ENCODE data around the gene APAF1.
A peak's percentile ranks its signal among the peaks of the same experiment; 100 is the strongest.

APAF1 gene

DNA sequence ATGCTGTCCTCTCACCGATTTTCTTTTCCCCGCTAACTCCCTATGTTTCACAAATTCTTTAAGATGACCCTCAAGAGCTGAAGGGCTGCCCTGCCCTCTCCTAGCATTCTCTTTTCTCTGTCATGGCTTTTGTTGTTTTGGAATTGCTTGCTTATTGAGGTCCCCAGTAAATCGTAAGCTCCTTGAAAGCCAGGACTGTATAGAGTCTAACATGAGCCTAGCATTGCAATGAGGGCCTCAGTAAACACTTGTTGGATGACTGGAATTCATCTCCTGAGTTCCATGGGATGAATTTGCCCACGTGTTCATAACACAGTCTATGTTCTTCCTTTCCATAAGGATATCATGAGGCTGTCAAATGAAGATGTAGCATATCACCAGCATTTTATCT, 92.2 kb downstream of the APAF1 start (continued):
- TF ChIP-seq IKZF3 (tag by site-specific recombination; IDR thresholded peaks at IDR 0.05) (no peak), ZNF600 (tag by site-specific recombination; IDR thresholded peaks at IDR 0.05) (0 out of 2 replicates have a peak, but pooled peaks have one; percentile 20)
- TF ChIP-seq, protein P1, sequence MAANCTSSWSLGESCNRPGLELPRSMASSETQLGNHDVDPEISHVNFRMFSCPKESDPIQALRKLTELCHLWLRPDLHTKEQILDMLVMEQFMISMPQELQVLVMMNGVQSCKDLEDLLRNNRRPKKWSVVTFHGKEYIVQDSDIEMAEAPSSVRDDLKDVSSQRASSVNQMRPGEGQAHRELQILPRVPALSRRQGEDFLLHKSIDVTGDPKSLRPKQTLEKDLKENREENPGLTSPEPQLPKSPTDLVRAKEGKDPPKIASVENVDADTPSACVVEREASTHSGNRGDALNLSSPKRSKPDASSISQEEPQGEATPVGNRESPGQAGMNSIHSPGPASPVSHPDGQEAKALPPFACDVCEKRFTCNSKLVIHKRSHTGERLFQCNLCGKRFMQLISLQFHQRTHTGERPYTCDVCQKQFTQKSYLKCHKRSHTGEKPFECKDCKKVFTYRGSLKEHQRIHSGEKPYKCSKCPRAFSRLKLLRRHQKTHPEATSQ (tag by site-specific recombination; IDR thresholded peaks at IDR 0.05) = no peak
- TF ChIP-seq, protein P2, sequence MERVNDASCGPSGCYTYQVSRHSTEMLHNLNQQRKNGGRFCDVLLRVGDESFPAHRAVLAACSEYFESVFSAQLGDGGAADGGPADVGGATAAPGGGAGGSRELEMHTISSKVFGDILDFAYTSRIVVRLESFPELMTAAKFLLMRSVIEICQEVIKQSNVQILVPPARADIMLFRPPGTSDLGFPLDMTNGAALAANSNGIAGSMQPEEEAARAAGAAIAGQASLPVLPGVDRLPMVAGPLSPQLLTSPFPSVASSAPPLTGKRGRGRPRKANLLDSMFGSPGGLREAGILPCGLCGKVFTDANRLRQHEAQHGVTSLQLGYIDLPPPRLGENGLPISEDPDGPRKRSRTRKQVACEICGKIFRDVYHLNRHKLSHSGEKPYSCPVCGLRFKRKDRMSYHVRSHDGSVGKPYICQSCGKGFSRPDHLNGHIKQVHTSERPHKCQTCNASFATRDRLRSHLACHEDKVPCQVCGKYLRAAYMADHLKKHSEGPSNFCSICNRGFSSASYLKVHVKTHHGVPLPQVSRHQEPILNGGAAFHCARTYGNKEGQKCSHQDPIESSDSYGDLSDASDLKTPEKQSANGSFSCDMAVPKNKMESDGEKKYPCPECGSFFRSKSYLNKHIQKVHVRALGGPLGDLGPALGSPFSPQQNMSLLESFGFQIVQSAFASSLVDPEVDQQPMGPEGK (tag by site-specific recombination; IDR thresholded peaks at IDR 0.05) = no peak

GRCh38 chr12:98738002-98738401, 92.9 kb downstream of the APAF1 start:
- peaks cover 8 to 9% of the 10 kb centered on the region in 2 experiments; a peak in 2 of 3 replicates for H3K36me3 ChIP-seq (ENCODE audit: control insufficient read depth in 2 of 2, insufficient read depth in 1 of 2, low read length in 2 of 2)
- no peak overlapping the region for H3K27ac ChIP-seq (ENCODE audit: extremely low read depth, low read depth, low read length)
- TF ChIP-seq ZNF707 (tag by site-specific recombination; IDR thresholded peaks at IDR 0.05) (no peak), SALL2 (tag by site-specific recombination; IDR thresholded peaks at IDR 0.05; ENCODE audit: borderline replicate concordance) (no peak), KLF10 (tag by site-specific recombination; IDR thresholded peaks at IDR 0.05) (no peak), ZNF302 (tag by site-specific recombination; IDR thresholded peaks at IDR 0.05; ENCODE audit: low read depth) (no peak), ZFP3 (tag by site-specific recombination; IDR thresholded peaks at IDR 0.05; ENCODE audit: low read depth) (no peak), ZNF629 (tag by site-specific recombination; IDR thresholded peaks at IDR 0.05) (no peak), ZNF366 (tag by site-specific recombination; conservative IDR thresholded peaks at IDR 0.05) (no peak), ZNF664 (tag by site-specific recombination; IDR thresholded peaks at IDR 0.05) (no peak)
- TF ChIP-seq, protein P3, sequence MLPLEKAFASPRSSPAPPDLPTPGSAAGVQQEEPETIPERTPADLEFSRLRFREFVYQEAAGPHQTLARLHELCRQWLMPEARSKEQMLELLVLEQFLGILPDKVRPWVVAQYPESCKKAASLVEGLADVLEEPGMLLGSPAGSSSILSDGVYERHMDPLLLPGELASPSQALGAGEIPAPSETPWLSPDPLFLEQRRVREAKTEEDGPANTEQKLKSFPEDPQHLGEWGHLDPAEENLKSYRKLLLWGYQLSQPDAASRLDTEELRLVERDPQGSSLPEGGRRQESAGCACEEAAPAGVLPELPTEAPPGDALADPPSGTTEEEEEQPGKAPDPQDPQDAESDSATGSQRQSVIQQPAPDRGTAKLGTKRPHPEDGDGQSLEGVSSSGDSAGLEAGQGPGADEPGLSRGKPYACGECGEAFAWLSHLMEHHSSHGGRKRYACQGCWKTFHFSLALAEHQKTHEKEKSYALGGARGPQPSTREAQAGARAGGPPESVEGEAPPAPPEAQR (tag by site-specific recombination; IDR thresholded peaks at IDR 0.05) = no peak
- H3K4me1 ChIP-seq (ENCODE audit: control insufficient read depth, insufficient read depth, low read length) = peaks cover 16% of the 10 kb centered on the region; the same call in 1 of the 2 replicates
- ChIA-PET POLR2A (no interaction called here), CTCF (no interaction called here)
- no peaks in the 10 kb centered on the region for H3K9me3 ChIP-seq (ENCODE audit: control insufficient read depth, insufficient read depth, low read depth, low read length)
- H3K4me3 ChIP-seq (ENCODE audit: low read depth, low read length) = no peak overlapping the region

DNA sequence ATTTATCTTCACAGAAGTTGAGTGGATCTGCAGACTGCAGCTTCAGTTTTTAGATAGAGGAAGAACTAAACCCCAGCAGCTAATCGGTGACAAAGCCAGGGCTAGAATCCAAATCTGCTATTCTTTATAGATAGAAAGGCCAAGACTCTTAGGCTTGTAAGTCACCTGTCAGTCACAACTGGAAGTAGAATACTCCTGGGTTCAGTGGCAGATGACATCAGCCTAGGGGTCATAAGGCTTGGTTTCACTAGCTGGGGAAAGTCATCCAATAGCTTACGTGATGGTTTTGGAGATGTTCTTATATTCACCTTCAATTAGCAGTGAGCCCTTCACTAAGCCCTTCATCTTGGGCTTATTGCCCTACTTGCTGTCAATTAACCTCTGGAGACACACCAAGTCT, 93.4 kb downstream of the APAF1 start:
- ChIA-PET POLR2A (no interaction called here), CTCF (interaction anchor here (0.6 to 0.7 kb wide), 3 partner anchors 16 to 314 kb away, joined by 3 to 4 read pairs (median 3); no protein-coding TSS in a partner anchor)
- H3K4me1 ChIP-seq (ENCODE audit: control insufficient read depth, insufficient read depth, low read length) = peaks cover 16% of the 10 kb centered on the region; the same call in 1 of the 2 replicates
- H3K36me3 ChIP-seq (ENCODE audit: control insufficient read depth in 2 of 2, insufficient read depth in 1 of 2, low read length in 2 of 2) = peaks cover 4 to 8% of the 10 kb centered on the region in 2 experiments; a peak in 2 of 3 replicates
- no peak overlapping the region for H3K4me3 ChIP-seq (ENCODE audit: low read depth, low read length)
- no peaks in the 10 kb centered on the region for H3K9me3 ChIP-seq (ENCODE audit: control insufficient read depth, insufficient read depth, low read depth, low read length)
- H3K27ac ChIP-seq (ENCODE audit: extremely low read depth, low read depth, low read length) = no peak overlapping the region
- TF ChIP-seq ZBTB48 (tag by site-specific recombination; IDR thresholded peaks at IDR 0.05) (no peak), SALL2 (tag by site-specific recombination; IDR thresholded peaks at IDR 0.05; ENCODE audit: borderline replicate concordance) (no peak), ZSCAN4 (tag by site-specific recombination; IDR thresholded peaks at IDR 0.05) (no peak), ZNF747 (tag by site-specific recombination; IDR thresholded peaks at IDR 0.05) (no peak), ELK4 (IDR thresholded peaks at IDR 0.05; ENCODE audit: borderline replicate concordance, low read depth, low read length) (no peak), ZNF391 (tag by site-specific recombination; IDR thresholded peaks at IDR 0.05; ENCODE audit: borderline replicate concordance, low read depth) (no peak), ZBTB8A (tag by site-specific recombination; IDR thresholded peaks at IDR 0.05) (no peak)
- TF ChIP-seq, protein P4, sequence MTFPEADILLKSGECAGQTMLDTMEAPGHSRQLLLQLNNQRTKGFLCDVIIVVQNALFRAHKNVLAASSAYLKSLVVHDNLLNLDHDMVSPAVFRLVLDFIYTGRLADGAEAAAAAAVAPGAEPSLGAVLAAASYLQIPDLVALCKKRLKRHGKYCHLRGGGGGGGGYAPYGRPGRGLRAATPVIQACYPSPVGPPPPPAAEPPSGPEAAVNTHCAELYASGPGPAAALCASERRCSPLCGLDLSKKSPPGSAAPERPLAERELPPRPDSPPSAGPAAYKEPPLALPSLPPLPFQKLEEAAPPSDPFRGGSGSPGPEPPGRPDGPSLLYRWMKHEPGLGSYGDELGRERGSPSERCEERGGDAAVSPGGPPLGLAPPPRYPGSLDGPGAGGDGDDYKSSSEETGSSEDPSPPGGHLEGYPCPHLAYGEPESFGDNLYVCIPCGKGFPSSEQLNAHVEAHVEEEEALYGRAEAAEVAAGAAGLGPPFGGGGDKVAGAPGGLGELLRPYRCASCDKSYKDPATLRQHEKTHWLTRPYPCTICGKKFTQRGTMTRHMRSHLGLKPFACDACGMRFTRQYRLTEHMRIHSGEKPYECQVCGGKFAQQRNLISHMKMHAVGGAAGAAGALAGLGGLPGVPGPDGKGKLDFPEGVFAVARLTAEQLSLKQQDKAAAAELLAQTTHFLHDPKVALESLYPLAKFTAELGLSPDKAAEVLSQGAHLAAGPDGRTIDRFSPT (tag by site-specific recombination; IDR thresholded peaks at IDR 0.05) = no peak
